CD14-positive monocyte (primary cell): ENCODE measurements around the gene TMEM53. TPM values are rescaled to one million over a fixed set of nuclear protein-coding genes. Genes with fewer than 3 reads are reported as not detected.
A peak's percentile ranks its signal among the peaks of the same experiment; 100 is the strongest.

Experiments
- DNase-seq, 3 donors: peaks; one replicate each; pipeline ENCODE4 v3.0.0-alpha.2; 2011 to 2022
- H2AFZ ChIP-seq: 2 replicates; pipeline ENCODE4 v1.6.0; 2012; ENCODE audit warnings: mild to moderate bottlenecking, low read depth, low read length, inconsistent platforms; ENCODE audit not compliant: insufficient read depth, poor library complexity, severe bottlenecking
- H3K27ac ChIP-seq, 2 donors: 1 replicate in 1 of 2; 2 replicates in 1 of 2; pipeline ENCODE4 v1.5.1; 2012 to 2013; ENCODE audit warnings: low read length in 2 of 2, control low read depth in 1 of 2, inconsistent platforms in 1 of 2, low read depth in 1 of 2, mild to moderate bottlenecking in 1 of 2
- H3K27me3 ChIP-seq, 2 donors: one replicate each; pipeline versions ENCODE4 v1.6.0 to v1.6.1; 2011 to 2013; ENCODE audit warnings: low read length in 2 of 2; ENCODE audit not compliant: control insufficient read depth in 2 of 2, insufficient read depth in 2 of 2
- H3K36me3 ChIP-seq, 2 donors: replicated peaks in 1 of 2; 1 replicate in 1 of 2; 2 replicates in 1 of 2; pipeline versions ENCODE4 v1.5.1 to v1.6.1; 2012 to 2013; ENCODE audit warnings: low read length in 2 of 2, control low read depth in 1 of 2, inconsistent platforms in 1 of 2, mild to moderate bottlenecking in 1 of 2; ENCODE audit not compliant: insufficient read depth in 2 of 2, control insufficient read depth in 1 of 2
- H3K4me1 ChIP-seq, 2 donors: 1 replicate in 1 of 2; 2 replicates in 1 of 2; pipeline versions ENCODE4 v1.5.1 to v1.6.1; 2012 to 2013; ENCODE audit warnings: low read length in 2 of 2, control low read depth in 1 of 2, inconsistent platforms in 1 of 2, mild to moderate bottlenecking in 1 of 2, moderate library complexity in 1 of 2; ENCODE audit not compliant: insufficient read depth in 2 of 2, control insufficient read depth in 1 of 2
- H3K4me2 ChIP-seq: replicated peaks from 2 replicates; pipeline ENCODE3; 2012; ENCODE audit warnings: low read length, moderate library complexity, mild to moderate bottlenecking; ENCODE audit not compliant: poor library complexity, severe bottlenecking; ENCODE audit errors: extremely low read depth
- H3K4me3 ChIP-seq, 3 experiments: fragments of 200-600 bp in 1 of 3; sonication (generic) in 1 of 3; replicated peaks in 1 of 3; 1 replicate in 2 of 3; 2 replicates in 1 of 3; pipeline ENCODE4 v1.5.1; 2011 to 2013; ENCODE audit warnings: low read length in 3 of 3, mild to moderate bottlenecking in 3 of 3, control low read depth in 2 of 3, low read depth in 2 of 3, inconsistent platforms in 1 of 3, moderate library complexity in 1 of 3
- H3K79me2 ChIP-seq: 2 replicates; pipeline ENCODE4 v1.6.0; 2012; ENCODE audit warnings: mild to moderate bottlenecking, control low read depth, inconsistent platforms, low read length, moderate library complexity; ENCODE audit not compliant: insufficient read depth
- H3K9ac ChIP-seq: 2 replicates; pipeline ENCODE4 v1.6.0; 2017; ENCODE audit warnings: low read length, mild to moderate bottlenecking; ENCODE audit not compliant: insufficient read depth, poor library complexity, severe bottlenecking
- H3K9me3 ChIP-seq, 2 donors: replicated peaks in 1 of 2; 1 replicate in 1 of 2; 2 replicates in 1 of 2; pipeline versions ENCODE4 v1.5.1 to v1.6.1; 2012 to 2013; ENCODE audit warnings: low read length in 2 of 2, control low read depth in 1 of 2; ENCODE audit not compliant: control insufficient read depth in 1 of 2, insufficient read depth in 1 of 2
- H4K20me1 ChIP-seq: 2 replicates; pipeline ENCODE4 v1.6.0; 2012; ENCODE audit warnings: mild to moderate bottlenecking, low read length, control low read depth, moderate library complexity; ENCODE audit not compliant: insufficient read depth
- H3K27ac Mint-ChIP-seq, 7 donors: one replicate each; pipeline ENCODE4 v1.8.0; 2020; ENCODE audit warnings: mild to moderate bottlenecking in 7 of 7, mixed read lengths in 7 of 7, moderate library complexity in 6 of 7, inconsistent platforms in 2 of 7
- H3K27me3 Mint-ChIP-seq, 3 donors: one replicate each; pipeline ENCODE4 v1.8.0; 2021 to 2022; ENCODE audit warnings: low read depth in 3 of 3, mild to moderate bottlenecking in 3 of 3, mixed read lengths in 3 of 3, moderate library complexity in 3 of 3, inconsistent platforms in 1 of 3
- H3K36me3 Mint-ChIP-seq, 2 donors: one replicate each; pipeline ENCODE4 v1.8.0; 2020; ENCODE audit warnings: mixed read lengths in 2 of 2, inconsistent platforms in 1 of 2, mild to moderate bottlenecking in 1 of 2
- H3K4me1 Mint-ChIP-seq: one replicate; pipeline ENCODE4 v1.8.0; 2020; ENCODE audit warnings: mild to moderate bottlenecking, mixed read lengths
- H3K4me3 Mint-ChIP-seq, 2 donors: one replicate each; pipeline ENCODE4 v1.8.0; 2020; ENCODE audit warnings: mild to moderate bottlenecking in 2 of 2, mixed read lengths in 2 of 2, moderate library complexity in 1 of 2
- H3K9me3 Mint-ChIP-seq, 7 donors: one replicate each; pipeline ENCODE4 v1.8.0; 2020 to 2022; ENCODE audit warnings: mixed read lengths in 7 of 7, mild to moderate bottlenecking in 6 of 7, moderate library complexity in 6 of 7, inconsistent platforms in 2 of 7
- CTCF ChIP-seq: fragments of 200-600 bp; IDR thresholded peaks from one replicate; pipeline ENCODE4 v1.8.0; 2022; ENCODE audit warnings: antibody characterized with exemption, mild to moderate bottlenecking
- WGBS: methylation state at CpG from one replicate; pipeline ENCODE4 v1.1.5; 2013; ENCODE audit warnings: missing lambda C conversion rate; ENCODE audit not compliant: insufficient coverage; 5-methylcytosine and 5-hydroxymethylcytosine counted together
- intact Hi-C, 2 donors: fragments of 100-400 bp; cut with micrococcal nuclease; formaldehyde crosslinking; loops; one replicate each; pipeline versions ENCODE4 v1.15.0 to v1.15.1; 2023
- polyA plus RNA-seq, 3 donors: library from polyadenylated mRNA; depleted of rRNA in 1 of 3; unstranded in 2 of 3; stranded (reverse) in 1 of 3; fragments of 300-500 nt in 2 of 3; fragments of >200 nt in 1 of 3; fragmentation: Illumina TruSeq in 2 of 3; gene quantifications; 1 replicate in 2 of 3; 2 replicates in 1 of 3; pipeline ENCODE4 v1.2.3, GENCODE V29; 2012 to 2021

Gene TMEM53
- polyA plus RNA-seq, 3 donors: 4.8 to 8.8 (median 8.6) TPM

GRCh38 chr1:44679468-44679867 is 5.2 kb upstream of the TMEM53 start:
- intact Hi-C loops: loop anchor here in 1 of 2 donors (10.0 kb wide), 1 partner anchor 45 kb away; no protein-coding TSS in a partner anchor
- Histone ChIP-seq H3K9ac (no peak overlapping the region), H4K20me1 (peaks cover 6% of the 10 kb centered on the region), H3K4me2 (no peak overlapping the region), H2AFZ (no peak overlapping the region), H3K4me3 (no peak overlapping the region), H3K27ac (no peak overlapping the region), H3K9me3 (no peaks in the 10 kb centered on the region), H3K36me3 (no peaks in the 10 kb centered on the region), H3K79me2 (no peaks in the 10 kb centered on the region), H3K4me1 (peaks cover 67 to 73% of the 10 kb centered on the region in 2 donors), H3K27me3 (no peaks in the 10 kb centered on the region)
- no peak overlapping the region for H3K4me3 Mint-ChIP-seq
- no peaks in the 10 kb centered on the region for H3K9me3 Mint-ChIP-seq
- no peak for DNase-seq
- peaks cover 3% of the 10 kb centered on the region in 2 donors for H3K36me3 Mint-ChIP-seq
- no peak for TF ChIP-seq CTCF
- peaks cover 0 to 4% (median 2%) of the 10 kb centered on the region in 3 donors for H3K27me3 Mint-ChIP-seq
- 100% methylated on average over 3 of the region's 5 CpGs for WGBS
- H3K4me1 Mint-ChIP-seq: peaks cover 42% of the 10 kb centered on the region
- H3K27ac Mint-ChIP-seq: no peak overlapping the region

DNA sequence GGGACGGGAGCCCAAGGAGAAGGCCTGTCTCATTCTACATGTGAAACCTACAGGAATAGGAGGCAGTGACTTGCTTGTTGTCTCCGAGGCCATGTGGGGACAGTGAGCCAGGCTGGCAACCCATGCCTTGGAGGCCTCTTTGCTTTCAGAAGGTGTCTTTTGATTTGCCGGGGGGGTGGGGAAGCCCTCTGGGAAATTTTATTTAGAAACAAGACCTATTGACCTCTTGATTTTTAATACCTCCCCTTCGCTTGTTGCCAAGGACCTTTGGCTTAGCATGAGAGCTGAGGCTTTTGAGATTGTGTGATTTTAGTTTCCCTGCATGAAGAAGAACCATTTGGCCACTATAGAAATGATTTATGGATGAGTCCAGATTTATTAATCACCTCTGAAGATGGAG is 4.3 kb upstream of the TMEM53 start:
- H3K27me3 ChIP-seq: no peaks in the 10 kb centered on the region
- H3K79me2 ChIP-seq: peaks cover 2% of the 10 kb centered on the region
- no peak for DNase-seq
- no peak overlapping the region for H2AFZ ChIP-seq
- no peak overlapping the region for H3K27ac ChIP-seq
- no peak for TF ChIP-seq CTCF
- WGBS: 14% methylated on average over 1 of the region's 4 CpGs
- H3K4me3 ChIP-seq: no peak overlapping the region
- H4K20me1 ChIP-seq: peaks cover 6% of the 10 kb centered on the region
- H3K36me3 Mint-ChIP-seq: peaks cover 3% of the 10 kb centered on the region in 2 donors
- H3K4me1 Mint-ChIP-seq: peaks cover 37% of the 10 kb centered on the region
- peak overlapping the region in 1 of 7 donors; percentile 24 for H3K27ac Mint-ChIP-seq
- no peak overlapping the region for H3K9ac ChIP-seq
- H3K4me3 Mint-ChIP-seq: no peak overlapping the region
- no peak overlapping the region for H3K4me2 ChIP-seq
- H3K27me3 Mint-ChIP-seq: peaks cover 0 to 4% (median 2%) of the 10 kb centered on the region in 3 donors
- no peaks in the 10 kb centered on the region for H3K9me3 ChIP-seq
- no peaks in the 10 kb centered on the region for H3K36me3 ChIP-seq
- no peaks in the 10 kb centered on the region for H3K9me3 Mint-ChIP-seq
- peaks cover 64 to 69% of the 10 kb centered on the region in 2 donors for H3K4me1 ChIP-seq
- intact Hi-C loops: loop anchor here in 1 of 2 donors (10.0 kb wide), 1 partner anchor 46 kb away; no protein-coding TSS in a partner anchor
